T47D (cell line): ENCODE results near the gene RBP4.
A peak's percentile ranks its signal among the peaks of the same experiment; 100 is the strongest.

Source experiments
- DNase-seq, 2 experiments: peaks; one replicate each; pipeline versions ENCODE4 v3.0.0 to v3.0.0-alpha.2; 2011 to 2012; ENCODE audit warnings: low read depth in 1 of 2, low spot score in 1 of 2
- JUND ChIP-seq: IDR thresholded peaks from 2 replicates; pipeline ENCODE4 v1.6.1; 2012; ENCODE audit warnings: low read depth
- in situ Hi-C: cut with HindIII; loops from 2 replicates; pipeline ENCODE4 v1.10.0; 2016; ENCODE audit warnings: low sequenced_read_pairs, low pct_unique_long_range_greater_than_20kb

RBP4 gene

DNA sequence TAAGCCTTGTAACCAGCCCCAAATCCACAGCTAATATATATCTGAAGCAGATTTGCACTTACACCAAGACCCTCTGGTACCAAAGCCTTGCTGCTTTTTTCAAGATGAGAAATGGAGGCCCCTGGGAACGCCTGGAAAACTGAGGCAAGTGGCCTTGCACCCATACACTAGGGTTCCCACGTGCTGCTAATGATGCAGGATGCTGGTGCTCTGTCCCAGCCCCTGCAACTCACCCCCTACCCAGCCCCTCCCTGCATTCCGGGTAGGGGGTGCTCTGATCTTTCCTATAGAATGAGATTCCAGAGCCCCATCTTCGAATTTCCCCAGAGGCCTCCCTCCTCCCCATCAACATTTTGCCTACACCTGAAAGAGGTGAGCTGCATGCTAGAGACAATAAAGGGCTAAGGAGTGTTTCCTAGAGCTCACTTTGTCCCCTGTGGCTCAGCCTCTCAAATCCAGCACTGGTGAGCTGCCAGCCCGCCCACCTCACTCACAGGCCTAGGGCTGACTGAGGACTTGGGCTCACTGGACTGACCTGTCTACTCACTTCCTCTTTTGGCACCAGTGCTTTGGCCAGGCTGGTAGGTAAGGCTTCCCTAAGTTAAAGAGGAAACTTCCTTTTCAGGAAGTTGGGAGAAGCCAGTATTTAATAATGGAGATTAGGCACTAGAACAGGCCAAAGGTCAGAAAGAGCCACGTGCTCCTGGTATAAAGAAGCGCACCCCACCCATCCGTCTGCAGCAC lies 9.8 kb downstream of the RBP4 start:
- in situ Hi-C loops, result no loop called here
- DNase-seq, result peak; percentile 39 to 50
- no peak for TF ChIP-seq JUND

DNA sequence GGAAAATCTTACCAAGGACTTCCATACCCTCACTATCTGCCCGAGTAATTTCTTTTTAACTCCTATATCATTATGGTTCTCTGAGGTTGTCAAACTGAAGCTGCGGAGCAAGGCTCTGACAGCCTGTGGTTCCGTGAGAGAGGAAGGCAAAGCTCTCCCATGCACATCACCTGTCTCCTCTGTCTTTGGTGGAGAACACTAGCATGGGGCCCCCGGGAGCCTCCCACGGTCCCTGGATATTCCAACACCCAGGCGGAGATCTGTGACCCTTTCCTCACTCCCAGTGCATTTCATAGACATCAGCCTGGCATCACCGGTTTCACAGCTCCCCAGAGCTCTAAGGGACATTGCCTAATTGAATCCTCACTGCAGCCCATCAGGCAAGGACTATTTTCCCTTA lies 10.4 kb downstream of the RBP4 start:
- no peak for TF ChIP-seq JUND
- in situ Hi-C loops, result no loop called here
- DNase-seq, result no peak

DNA sequence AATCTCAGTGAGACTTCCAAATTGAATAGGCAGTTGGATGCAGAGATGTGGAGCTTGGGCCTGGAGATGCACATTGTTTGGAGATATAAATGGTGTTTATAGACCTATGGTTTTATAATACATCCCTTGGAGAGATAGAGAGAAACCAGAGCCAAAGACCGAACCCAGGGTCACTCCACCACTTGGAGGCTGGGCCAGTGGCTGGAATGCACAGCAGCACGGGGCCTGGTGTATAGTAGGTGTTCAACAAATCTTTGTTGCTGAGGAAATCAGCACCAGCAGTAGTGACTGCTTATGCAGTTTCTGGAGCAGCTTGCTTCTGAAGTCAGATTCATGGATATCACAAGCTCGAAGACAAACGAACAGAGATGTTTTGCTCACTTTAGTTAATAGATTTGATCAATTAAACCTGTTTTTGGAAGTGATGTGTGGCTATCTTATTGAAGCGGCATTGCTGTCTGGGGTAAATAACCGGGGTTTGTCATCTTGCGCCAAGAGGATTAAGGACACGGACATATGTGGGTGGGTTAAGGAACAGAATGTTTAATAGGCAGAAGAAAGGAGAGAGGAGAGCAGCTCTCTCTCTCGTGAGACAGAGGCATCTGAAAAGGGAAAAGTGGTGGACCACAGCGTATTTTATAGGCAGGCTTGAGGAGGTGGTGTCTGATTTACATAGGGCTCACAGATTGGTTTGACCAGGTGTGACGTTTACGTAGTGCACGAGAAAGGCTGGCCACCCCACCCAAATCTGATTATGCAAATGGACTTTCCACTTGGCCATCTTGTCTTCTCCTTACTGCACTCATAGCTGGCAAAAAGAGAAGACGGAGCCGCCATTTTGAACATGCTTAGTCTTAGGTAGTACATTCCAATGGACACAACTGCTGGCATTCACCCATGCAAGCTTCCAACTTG lies 11.1 kb downstream of the RBP4 start:
- in situ Hi-C loops, result no loop called here
- DNase-seq, result peak in 1 of 2 experiments; percentile 31
- TF ChIP-seq JUND, result no peak

DNA sequence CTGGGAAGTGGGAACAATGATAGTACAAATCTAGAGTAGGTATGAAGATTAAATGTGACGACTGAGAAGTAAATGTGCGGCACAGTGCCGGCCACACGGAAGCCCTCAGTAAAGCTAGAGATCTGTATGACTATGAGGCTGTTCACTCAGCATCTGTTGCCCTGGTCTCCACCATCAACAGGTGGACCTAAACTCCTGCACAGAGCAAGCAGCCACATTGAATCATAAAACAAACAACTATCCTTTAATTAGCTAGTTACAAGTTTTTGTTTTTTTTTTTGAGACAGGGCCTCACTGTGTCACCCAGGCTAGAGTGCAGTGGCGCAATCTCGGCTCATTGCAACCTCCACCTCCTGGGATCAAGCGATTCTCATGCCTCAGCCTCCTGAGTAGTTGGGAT lies 16.6 kb downstream of the RBP4 start:
- TF ChIP-seq JUND, result no peak
- no peak for DNase-seq
- in situ Hi-C loops, result no loop called here

GRCh38 chr10:93580828-93581227 lies 20.2 kb downstream of the RBP4 start:
- no peak for TF ChIP-seq JUND
- no peak for DNase-seq
- in situ Hi-C loops, result no loop called here

GRCh38 chr10:93579985-93580711 lies 20.9 kb downstream of the RBP4 start:
- DNase-seq, result no peak
- in situ Hi-C loops, result no loop called here
- no peak for TF ChIP-seq JUND

DNA sequence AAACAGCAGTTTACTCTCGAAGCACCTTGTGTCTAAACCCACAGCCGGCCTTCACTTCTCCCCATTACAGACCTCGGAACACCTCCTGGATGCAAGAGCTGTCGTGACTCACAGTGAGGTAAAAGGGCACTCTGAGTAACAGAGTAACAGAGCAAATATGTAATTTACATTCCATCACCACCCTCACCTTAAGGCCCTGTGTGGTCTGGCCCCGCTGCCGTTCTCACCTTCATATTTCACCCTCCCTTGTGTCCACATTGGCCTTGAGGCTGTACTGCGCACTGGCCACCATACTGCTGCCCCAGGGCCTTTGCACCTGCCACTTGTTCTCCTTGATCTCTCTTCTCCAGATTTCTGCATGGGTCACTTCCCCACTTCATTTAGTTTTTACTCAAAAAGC lies 21.9 kb downstream of the RBP4 start:
- TF ChIP-seq JUND, result no peak
- in situ Hi-C loops, result no loop called here
- peak in 1 of 2 experiments; percentile 28 for DNase-seq

DNA sequence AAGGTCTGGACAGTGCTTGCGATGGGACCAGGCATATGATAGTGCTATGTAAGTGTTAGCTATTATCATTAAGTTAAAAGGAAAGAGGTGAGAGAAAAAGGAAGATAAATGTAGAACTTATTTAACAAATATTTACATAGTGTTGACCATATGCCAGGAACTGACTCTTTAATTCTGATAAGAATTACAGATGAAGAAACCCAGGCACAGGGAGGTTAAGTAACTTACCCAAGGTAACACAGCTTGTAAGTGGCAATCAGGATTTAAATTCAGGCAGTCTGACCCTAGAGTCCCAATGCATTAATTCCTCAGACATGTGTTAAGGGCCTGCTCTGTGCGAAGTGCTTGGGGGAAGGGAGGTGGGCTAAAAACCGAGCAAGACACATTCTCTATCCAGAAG lies 23.5 kb downstream of the RBP4 start:
- in situ Hi-C loops, result no loop called here
- TF ChIP-seq JUND, result no peak
- no peak for DNase-seq

GRCh38 chr10:93576888-93577287 lies 24.1 kb downstream of the RBP4 start:
- no peak for DNase-seq
- TF ChIP-seq JUND, result no peak
- in situ Hi-C loops, result no loop called here

DNA sequence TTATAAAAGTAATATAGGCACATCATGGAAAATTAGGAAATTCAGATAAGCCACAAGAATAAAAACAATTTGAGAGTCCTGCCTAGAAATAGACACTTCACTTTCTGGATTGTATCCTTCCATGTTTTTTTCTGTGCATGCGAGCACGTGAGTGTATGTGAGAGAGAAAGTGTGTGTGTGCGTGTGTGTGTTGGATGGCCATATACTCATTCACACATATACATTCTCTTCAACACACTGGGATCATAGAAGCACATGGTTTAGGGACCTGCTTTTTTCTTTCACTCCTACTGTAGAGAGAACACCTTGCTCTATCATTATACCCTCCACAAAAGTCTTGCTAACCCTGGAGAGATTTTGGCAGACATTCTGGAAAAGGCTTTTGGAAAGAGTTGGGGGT lies 27.1 kb downstream of the RBP4 start:
- no peak for TF ChIP-seq JUND
- DNase-seq, result no peak
- in situ Hi-C loops, result no loop called here

- no peak for TF ChIP-seq JUND
- in situ Hi-C loops, result no loop called here
- no peak for DNase-seq
Measured at GRCh38 chr10:93573051-93573909, 27.8 kb downstream of the RBP4 start.

DNA sequence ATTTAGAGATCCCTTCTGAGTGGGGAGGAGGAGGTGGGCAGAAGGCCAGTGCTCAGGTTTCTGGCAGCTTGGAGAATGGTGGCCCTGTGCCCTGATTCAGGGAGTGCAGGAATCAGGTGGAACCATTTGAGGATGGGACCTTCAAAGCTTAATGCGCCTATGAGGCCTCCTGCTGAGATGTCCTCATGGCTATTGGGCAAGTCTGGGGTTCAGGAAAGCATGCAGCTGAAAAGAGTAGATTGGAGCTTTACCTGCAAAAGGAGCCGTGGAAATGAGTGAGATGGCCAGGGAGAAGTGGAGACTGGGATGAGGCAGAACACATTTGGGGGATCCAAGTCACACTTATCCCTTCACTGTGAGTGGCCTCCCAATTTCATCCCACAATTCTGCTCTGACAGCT lies 28.4 kb downstream of the RBP4 start:
- no peak for TF ChIP-seq JUND
- in situ Hi-C loops, result no loop called here
- DNase-seq, result no peak
